Measurements from ENCODE around the gene SLC39A9.
"Not testable (repeated sequence)": the region's sequence is repeated elsewhere in the genome, so short reads cannot be mapped to it uniquely, and the experiment has no call there.

SLC39A9 gene

DNA sequence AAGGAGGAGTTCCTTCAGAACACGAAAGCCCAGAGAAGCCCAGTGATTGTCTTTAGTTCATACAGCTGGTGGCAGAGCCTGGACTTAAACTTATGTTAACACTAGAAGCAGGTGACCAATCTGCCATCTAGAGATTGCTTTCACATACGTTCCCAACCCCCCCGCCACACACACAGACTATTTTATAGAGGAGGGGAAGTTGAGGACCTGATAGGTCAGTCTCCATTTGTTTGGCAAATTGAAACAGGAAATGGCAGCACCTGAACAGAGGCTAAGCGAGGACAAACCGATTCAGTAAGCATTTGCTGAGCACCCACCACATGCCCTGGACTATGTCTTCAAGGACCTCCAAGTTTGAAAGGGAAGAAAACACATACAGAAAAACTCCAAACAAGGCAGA lies 81.2 kb downstream of the SLC39A9 start:
- DNase-seq: no peak

DNA sequence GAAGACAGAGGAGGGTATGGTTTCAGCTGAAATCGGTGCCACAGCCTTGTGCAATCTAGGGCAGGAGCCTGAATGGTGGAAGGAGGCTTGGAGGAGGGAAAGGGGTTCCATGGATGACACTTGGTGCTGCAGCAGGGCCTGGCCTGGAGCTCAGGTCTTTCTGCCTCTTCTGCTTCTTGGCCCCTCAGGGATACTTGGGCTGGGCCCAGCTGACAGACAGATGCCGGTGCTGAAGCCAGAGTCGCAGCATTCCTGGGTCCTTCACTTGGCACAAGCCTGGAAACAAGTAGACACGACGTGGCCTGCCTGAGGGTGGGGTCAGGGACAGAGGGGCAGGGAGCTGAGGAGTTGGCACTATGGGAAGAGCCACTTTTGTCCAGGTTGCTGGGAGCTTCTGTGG lies 81.6 kb downstream of the SLC39A9 start:
- DNase-seq: no peak

DNA sequence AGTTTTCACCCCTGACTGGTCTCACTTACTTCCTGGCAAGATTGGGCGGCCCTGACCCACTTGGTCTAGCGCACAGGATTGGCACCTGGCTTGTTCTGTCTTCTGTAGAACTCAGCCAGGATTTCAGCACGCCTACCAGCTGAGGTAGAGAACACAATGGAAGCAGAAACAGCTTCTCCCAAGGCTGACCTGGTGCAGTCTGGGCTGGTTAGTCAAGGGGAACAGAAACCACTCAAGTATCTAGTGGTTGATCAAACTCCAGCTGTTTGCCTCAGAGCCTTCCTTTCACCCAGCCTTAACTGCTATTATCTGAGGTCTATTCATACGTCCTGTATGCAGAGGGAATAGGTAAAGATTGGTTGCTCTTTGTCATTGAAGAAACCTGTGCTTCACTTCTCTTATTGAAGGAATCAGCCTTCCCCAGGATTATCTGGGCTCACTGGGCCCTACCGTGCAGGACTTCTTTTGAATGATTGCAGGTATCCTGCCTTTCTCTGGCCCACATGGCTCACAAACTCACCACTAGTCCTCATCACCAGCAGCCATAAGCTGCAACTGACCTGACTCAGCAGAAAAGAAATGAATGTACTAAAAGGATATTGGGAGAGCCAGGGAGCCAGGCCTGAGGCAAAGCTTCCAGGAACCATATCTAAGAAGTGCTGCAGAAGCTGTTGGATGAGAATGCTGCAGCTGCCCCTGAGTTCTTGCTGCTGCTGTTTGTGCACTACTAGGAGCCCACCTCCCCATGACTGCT lies 83.5 kb downstream of the SLC39A9 start:
- no peak for DNase-seq

DNA sequence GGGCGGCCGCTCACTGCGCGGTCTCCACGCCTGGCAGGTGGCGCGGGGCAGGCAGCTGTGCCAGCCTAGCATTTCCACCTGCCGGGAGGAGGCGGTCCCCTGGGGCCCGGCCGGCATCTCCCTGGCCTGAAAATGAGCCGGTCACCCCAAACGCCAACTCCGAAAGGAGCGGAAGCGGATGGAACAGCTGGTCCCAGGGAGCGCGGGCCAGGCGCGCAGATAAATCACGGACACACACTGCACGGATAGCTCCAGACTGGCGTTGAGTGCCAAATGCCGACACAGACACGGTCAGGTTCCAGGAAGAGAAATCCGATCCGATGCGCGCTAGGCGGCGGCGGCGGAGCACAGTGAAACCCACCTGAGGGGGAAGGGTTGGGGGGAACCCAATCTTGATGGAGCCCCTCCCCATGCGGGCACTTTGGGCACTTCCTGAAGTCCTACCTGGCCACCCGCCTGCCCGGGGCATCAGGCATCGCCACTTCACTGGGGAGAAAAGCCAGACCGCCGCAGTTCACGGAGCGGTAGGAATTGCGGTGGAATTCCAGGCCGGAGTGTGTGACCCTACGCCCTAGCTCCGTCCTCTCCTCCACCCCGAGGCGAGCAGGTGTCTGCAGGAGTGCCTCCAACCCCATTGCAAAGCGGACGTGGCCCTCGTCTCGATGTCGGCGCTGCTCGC lies 85.4 kb downstream of the SLC39A9 start:
- peak; percentile 43 for DNase-seq

DNA sequence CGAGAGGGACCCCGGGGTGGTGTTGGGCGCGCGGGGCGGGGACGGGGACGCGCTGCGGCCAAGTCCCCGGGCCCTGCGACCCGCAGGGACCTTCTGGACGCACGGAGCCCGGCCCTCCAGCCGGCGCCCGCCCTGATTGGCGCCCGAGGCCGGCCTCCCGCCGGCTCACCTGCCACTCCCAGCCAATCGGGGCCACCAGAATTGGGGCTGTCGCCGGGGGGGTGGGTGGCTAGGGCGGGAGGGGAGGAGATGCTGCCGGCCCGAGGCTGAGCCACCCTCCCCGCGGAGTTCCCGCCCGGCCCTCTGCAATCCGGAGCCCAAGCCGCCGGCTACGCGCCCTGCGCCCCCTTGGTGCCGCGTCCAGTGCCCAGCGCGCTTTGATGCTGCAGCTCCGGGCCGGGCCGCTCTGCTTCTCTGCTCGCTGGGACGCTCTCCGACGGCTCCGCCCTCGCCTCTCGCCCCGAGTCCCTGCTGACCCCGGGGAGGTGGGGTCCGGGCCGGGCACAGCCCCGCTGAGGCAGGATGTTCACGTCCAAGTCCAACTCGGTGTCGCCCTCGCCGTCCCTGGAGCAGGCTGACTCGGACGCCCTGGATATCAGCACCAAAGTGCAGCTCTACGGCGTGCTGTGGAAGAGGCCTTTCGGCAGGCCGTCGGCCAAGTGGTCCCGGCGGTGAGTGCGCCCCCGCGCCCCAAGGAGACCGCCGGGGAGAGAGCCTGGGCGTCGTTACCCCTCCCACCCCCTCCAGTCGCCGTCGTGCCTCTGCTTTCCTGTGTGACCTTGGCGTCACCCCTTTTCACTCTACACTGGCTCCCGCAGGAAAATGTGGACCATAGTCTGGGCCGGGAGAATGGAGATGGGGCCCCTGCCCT lies 86.2 kb downstream of the SLC39A9 start, which contains the start of gene PLEKHD1:
Gene PLEKHD1 (plus strand): TSS at position 285 of the 871 bp plus-strand sequence. CDS start 238 bp downstream, at position 523.
- DNase-seq: peak; percentile 53

DNA sequence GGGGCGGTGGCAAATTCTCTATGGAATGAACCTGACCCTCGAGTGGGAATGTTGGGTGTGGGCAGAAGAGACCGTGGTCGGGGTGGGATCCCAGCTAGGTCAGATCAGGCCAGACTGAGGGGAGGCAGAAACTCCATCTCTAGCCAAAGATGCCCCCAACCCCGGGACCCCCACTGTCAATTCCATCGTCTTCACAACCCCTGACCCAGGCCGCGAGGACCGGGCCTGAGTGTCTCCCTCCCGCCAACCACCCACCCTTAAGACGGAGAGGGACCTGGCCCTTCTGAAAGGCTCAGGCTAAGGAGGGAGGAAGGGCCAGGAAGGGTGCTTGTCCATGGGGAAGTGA lies 86.8 kb downstream of the SLC39A9 start:
- DNase-seq: no peak

DNA sequence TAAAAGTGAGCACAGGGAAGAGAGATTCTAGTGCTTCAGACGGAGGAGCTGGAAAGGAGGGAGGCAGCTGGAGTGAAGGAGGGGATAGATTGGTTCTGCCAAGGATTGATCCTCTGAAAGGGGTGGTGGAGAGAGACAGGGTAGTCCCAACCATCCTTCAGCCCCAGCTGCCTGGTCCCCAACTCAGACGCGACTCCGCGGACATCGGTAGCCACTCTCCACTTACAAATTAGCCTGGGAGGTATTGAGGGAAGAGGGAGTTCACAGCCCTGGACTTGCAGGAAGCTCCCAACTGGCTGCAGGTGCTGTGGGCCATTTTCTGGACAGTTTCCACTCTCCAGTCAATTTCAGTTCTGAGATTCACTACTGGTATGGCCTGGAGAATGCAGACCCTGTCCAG lies 87.2 kb downstream of the SLC39A9 start:
- DNase-seq: no peak

DNA sequence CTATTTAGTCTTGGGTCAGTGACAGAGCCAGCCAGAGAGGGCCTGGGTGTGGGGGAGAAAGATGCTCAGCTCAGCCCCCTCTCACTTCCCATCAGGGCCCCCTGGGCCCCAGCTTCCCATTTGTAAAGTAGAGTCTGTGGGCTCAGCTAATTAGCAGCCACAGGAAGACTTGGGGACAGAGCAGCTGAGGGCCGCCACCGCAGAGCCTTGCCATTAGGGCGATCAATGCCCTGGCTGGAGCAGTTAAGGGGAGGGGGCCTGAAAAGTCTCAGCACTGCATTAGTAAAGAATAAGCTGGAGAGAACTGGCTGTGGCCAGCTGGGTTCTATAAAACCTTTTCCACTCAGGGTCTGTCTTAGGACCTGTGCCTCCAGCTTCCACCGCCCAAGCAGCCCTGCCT lies 88.7 kb downstream of the SLC39A9 start:
- no peak for DNase-seq

DNA sequence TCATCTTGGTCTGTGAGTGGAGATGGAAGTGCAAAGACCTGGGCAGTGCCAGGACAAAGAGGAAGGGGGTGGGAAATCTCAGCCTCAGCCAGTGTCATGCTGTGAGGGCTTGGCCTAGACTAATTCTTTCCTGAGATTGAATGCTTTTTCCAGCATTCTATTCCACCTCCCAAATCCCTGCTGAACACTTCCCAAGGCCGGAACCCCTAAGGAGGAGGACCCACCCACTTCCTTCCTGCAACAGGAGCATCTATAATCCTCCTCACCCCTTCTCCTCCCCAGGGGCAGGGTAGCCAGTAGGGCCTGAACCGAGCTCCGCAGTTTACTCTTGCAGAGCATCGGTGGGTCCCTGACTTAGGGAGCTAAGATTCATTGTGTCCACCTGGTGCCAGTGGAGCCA lies 89.3 kb downstream of the SLC39A9 start:
- DNase-seq: no peak

DNA sequence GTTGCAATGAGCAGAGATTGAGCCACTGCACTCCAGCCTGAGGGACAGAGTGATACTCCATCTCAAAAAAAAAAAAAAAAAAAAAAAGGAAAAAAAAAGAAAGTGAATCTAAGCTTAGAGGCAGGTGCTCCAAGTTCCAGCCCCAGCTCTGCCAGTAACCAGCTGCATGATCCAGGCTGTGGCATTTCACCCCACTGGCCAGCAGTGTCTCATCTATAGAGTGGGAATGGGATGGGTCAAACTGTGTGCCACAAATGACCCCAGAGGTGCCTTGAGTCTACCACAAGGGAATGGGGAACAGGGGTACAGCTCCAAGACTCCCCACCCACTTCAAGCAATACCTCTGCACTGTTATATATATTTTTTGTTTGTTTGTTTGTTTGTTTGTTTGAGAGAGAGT lies 91.0 kb downstream of the SLC39A9 start:
- no peak for DNase-seq

DNA sequence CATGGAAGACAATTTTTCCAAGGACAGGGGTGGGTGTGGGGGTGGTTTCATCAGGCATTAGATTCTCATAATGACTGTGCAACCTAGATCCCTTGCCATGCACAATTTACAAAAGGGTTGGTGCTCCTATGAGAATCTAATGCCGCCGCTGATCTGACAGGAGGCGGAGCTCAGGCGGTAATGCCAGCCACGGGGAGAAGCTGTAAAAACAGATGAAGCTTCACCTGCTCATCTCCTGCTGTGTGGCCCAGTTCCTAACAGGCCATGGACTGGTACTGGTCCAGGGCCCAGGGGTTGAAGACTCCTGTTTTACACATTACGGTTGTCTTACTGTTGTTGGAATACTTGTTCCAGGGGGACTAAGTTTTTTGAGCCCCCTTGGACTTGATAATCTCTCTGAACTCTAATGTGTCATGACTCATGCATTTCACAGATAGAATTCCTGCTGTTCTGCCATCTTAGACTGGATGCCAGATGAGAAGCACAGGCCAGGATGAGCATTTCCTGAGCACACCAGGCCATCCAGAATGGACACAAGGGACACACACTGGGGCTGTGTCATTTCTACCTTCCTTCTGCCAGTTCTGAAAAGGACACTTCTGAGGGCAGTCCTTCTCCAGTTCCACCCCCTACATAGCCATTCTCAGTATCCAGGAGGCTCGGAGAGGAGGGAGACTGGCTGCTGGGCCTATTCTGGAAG lies 91.9 kb downstream of the SLC39A9 start:
- DNase-seq: no peak

DNA sequence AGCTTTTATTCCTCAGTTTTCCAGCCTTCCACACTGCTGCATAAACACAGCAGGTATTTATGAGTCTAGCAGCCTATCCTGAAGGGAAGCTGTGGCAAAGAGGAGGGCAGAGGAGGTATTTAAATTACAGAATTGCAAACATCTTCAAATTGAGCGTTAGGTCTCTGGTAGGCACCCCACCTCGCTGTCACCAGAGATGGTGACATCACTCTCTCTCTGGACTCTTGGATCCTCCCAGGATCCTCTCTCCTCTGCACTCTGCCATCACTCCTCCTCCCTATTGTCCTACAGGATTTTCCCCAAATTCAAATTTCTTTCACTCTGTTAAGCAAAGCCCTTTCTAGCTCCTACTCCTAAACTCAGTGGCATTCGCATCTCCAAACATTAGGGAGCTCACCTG lies 92.7 kb downstream of the SLC39A9 start:
- no peak for DNase-seq

DNA sequence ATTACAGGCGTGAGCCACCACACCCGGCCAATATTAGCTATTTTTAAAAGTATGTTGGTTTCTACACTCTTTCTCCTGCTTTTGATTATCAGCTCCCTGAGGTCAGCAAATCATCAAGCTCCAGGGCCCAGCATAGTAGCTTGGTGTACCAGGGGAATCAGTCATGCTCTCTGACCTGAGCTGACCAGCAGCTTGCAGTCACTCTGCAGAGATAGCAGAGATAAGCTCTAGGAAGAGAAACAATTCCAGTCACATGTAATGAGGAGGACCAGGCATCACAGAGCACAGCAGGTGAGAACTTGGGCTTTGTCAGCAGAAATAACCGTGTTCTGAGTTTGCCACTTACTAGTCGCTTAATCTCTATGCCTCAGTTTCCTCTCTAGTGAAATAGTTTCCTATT lies 94.5 kb downstream of the SLC39A9 start:
- no peak for DNase-seq

DNA sequence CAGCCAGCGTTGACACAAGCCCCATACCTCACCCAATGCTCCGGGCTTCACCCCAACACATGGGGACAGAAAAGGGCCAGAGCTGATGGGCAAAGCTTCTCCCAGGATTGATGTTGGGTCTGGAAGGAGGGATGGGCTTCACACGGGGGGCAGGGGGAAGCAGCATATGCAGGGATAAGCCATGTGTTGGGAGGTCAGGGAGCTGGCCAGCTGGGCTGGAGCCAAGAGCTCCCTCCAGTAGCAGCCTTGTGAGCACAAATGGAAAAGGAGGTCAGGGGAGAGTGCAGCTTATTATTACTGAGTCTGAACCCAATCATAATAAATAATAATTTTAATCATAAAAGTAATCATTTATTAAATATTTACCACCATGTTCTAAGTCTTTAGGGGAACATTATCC lies 95.3 kb downstream of the SLC39A9 start:
- DNase-seq: no peak

DNA sequence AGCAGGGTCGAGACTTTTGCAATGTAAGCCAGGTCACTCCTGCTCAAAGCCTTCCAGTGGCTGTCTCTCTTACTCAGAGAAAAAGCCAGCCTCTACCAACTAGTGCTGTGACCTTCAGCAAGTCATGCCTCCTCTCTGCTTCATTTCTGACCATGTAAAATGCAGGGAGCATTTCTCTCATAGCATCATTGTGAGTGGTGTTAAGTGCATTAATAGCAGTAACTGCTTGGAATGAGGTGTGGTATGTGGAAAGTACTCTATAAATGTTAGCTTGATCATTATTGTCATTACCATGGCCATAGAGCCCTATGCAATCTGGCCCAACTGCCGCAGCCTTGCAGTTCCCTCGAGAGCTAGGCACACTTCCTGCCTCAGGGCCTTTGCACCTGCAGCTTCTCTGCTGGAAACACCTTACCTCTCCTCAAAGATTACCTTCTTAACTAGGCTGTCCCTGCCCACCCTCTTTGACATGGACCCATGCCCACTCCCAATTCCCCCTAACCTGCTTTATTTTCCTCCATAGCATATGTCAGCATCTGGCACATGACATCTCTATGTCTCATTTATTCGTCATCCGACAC lies 96.9 kb downstream of the SLC39A9 start:
- DNase-seq: no peak

DNA sequence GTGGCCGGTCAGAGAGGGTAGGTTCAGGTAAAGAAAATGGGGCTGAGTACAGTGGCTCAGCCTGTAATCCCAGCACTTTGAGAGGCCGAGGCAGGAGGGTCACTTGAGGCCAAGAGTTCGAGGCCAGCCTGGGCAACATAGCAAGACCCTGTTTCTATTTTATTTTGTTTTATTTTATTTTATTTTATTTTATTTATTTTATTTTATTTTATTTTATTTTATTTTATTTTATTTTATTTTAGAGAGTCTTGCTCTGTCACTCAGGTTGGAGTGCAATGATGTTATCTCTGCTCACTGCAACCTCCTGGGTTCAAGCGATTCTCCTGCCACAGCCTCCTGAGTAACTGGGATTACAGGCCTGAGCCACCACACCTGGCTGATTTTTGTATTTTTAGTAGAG lies 99.4 kb downstream of the SLC39A9 start:
- DNase-seq: not testable (repeated sequence)

DNA sequence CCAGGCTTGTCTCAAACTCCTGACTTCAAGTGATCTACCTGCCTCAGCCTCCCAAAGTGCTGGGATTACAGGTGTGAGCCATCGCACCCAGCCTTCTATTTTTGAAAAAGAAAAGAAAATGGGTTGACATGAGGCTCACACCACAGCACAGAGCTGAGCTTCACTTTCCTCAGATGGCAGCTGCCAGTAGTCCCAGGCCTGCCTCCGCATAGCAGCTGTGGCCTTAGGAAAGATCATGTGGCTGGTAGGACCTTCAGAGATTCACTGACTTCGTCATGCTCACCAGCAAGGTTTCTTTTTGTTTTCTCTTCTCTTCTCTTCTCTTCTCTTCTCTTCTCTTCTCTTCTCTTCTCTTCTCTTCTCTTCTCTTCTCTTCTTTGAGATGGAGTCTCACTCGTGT lies 99.8 kb downstream of the SLC39A9 start:
- DNase-seq: not testable (repeated sequence)

DNA sequence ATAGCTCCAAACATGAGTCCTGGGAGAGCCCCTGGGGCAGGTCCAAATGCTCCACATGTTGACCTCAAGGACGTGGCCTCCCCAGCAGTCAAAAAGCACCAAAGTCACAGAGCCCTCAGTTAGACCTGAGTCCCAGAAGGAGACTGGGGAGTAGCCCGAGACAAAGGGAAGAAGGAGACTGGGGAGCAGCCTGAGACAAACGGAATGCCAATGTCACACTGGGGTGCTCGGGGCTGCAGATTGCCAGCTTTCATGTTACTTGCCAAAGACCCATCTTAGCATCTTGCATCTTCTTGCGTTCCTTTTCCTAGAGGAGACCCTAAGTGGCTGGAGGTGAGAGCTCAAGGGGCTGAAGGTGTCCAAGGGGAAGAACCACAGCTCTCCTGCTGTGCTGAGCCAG lies 100.9 kb downstream of the SLC39A9 start:
- no peak for DNase-seq

DNA sequence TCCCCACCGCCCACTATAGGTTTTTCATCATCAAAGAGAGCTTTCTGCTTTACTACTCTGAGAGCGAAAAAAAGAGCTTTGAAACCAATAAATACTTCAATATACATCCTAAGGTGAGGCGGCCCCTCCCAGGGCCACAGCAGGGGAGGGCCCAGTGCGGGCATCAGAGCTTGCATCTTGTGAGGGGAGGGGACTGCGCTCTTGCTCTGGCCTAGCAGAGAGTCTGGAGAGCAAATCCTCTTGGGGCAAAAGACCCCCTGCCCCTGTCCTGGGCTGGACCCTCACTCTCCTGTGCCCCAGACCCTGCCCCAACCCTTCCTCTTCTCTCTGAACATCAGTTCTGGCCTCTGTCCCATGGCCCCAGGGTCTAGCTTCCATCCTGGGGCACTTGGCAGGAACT lies 101.6 kb downstream of the SLC39A9 start:
- DNase-seq: no peak

DNA sequence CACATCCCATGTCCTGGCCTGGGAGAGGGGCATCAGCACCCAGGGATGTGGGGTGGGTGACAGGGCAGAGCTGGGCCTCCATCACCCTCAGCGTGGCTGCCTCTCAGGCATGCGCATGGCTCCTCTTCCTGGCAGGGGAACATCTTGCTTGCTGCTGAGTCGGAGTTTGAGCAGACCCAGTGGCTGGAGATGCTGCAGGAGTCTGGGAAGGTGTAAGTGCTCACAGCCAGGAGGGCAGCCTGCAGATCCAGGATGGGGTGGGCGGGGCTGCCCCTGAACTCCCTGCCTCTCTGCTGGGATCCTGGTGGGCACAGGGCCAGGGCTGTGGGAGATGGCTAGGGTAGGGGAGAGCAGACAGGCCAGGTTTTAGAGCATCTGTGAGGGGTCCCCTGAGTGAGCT lies 102.2 kb downstream of the SLC39A9 start:
- peak; percentile 46 for DNase-seq

DNA sequence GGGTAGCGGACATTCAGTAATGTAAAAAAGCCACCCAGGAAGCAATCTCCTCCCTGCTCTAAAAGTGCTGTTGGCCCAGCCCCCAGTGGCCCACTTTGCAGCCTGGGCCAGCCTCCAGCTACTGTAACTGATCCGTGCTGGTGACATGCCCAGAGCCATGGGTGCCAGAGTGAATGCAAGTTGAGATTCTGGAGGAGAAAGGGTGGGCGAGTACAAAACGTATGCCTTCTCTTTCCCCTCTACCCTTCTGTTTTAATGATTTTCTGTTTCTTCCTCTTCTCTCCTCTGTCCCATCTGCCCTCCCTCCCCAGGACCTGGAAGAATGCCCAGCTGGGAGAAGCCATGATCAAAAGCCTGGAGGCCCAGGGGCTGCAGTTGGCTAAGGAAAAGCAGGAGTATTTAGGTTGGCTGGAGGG lies 102.9 kb downstream of the SLC39A9 start:
- DNase-seq: peak; percentile 73

DNA sequence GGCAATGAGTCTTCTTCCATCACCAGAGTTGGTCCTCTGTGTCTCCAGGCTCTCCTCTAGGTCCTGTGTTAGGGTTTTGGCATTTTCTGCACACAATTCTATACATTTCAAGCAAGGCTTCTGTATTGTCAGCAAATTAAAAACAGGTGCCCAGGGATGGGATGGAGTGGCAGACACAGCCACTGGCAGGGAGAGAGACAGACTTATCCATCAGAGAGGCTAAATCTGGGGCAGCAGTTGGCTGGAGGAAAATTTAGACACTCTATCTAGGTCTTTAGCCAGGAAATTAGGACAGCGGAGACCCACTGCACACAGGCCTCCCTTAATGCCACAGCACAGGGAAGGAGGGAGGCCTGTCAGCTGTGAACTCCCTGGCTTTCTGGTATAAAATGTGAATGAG lies 106.3 kb downstream of the SLC39A9 start:
- no peak for DNase-seq
